HL-60 (cell line): ENCODE results near the gene TP53I11.

Experiments used
- DNase-seq, 2 experiments: peaks; one replicate each; pipeline ENCODE4 v3.0.0-alpha.2; 2010 to 2020; ENCODE audit warnings: low read depth in 1 of 2, low spot score in 1 of 2
- H3K27ac ChIP-seq: fragments of 250-450 bp; sonication (Bioruptor Pico); replicated peaks from 2 replicates; pipeline ENCODE4 v1.5.1; 2020; ENCODE audit warnings: mild to moderate bottlenecking, moderate library complexity
- H3K27me3 ChIP-seq: fragments of 250-450 bp; sonication (Bioruptor Pico); 2 replicates; pipeline ENCODE4 v1.5.1; 2021; ENCODE audit warnings: mild to moderate bottlenecking, moderate library complexity; ENCODE audit not compliant: insufficient read depth, poor library complexity, severe bottlenecking
- H3K4me3 ChIP-seq: replicated peaks from 2 replicates; pipeline ENCODE4 v1.5.1; 2011; ENCODE audit warnings: mild to moderate bottlenecking, control low read depth, low read length; ENCODE audit not compliant: insufficient read depth
- GABPA ChIP-seq: IDR thresholded peaks from 2 replicates; pipeline ENCODE4 v1.6.1; 2012; ENCODE audit warnings: low read depth
- POLR2AphosphoS5 ChIP-seq: IDR thresholded peaks from 2 replicates; pipeline ENCODE4 v1.6.1; 2012; ENCODE audit warnings: low read depth
- SPI1 ChIP-seq: IDR thresholded peaks from 2 replicates; pipeline ENCODE4 v1.6.1; 2012; ENCODE audit warnings: low read depth, mild to moderate bottlenecking, borderline replicate concordance
- TF ChIP-seq, protein P1 (sequence below): IDR thresholded peaks from one replicate; pipeline ENCODE4 v1.5.1; 2011; ENCODE audit warnings: low read length, control low read depth, inconsistent platforms; ENCODE audit not compliant: insufficient read depth
- TF ChIP-seq, protein P2 (sequence below): IDR thresholded peaks from 2 replicates; pipeline ENCODE4 v1.6.1; 2012; ENCODE audit warnings: low read depth; ENCODE audit not compliant: insufficient replicate concordance

TP53I11 gene

DNA sequence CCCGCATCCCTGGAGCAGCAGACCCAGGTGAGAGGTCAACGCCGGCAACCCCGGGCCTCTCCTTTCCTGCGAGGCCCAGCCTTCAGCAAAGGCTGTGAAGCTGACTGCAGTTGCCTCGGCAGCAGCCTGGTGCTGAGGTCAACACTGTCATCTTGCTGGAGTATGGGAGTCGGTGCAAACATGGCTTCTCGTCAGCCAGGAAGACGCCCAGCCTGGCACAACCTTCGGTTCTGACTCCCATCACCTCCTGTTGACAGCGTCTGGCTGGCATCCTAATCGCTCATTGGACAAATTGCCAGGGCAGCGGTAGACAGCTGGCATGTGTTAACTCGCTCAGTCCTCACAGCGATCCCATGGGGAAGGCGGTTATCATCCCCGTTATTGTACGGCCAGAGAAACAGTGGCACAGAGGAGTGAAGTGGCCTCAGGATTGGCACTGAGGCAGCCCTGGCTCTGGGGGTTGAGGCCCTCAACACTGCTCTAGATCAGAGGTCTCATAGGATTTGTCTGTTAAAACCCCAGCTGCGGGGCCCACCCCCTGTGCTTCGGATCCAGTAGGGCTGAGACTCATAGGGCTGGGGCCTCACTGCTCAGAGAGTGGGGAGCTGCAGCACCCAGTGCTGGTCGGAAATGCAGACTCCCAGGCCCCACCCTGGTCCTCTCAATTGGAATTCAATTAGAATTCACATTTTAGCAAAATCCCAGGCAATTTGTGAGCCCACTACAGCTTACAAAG, 39.3 kb upstream of the TP53I11 start:
- DNase-seq: no peak
- H3K27me3 ChIP-seq: peaks cover 2% of the 10 kb centered on the region
- H3K27ac ChIP-seq: no peak overlapping the region
- no peak overlapping the region for H3K4me3 ChIP-seq
- TF ChIP-seq, protein P1, sequence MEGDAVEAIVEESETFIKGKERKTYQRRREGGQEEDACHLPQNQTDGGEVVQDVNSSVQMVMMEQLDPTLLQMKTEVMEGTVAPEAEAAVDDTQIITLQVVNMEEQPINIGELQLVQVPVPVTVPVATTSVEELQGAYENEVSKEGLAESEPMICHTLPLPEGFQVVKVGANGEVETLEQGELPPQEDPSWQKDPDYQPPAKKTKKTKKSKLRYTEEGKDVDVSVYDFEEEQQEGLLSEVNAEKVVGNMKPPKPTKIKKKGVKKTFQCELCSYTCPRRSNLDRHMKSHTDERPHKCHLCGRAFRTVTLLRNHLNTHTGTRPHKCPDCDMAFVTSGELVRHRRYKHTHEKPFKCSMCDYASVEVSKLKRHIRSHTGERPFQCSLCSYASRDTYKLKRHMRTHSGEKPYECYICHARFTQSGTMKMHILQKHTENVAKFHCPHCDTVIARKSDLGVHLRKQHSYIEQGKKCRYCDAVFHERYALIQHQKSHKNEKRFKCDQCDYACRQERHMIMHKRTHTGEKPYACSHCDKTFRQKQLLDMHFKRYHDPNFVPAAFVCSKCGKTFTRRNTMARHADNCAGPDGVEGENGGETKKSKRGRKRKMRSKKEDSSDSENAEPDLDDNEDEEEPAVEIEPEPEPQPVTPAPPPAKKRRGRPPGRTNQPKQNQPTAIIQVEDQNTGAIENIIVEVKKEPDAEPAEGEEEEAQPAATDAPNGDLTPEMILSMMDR: no peak
- TF ChIP-seq, protein P2, sequence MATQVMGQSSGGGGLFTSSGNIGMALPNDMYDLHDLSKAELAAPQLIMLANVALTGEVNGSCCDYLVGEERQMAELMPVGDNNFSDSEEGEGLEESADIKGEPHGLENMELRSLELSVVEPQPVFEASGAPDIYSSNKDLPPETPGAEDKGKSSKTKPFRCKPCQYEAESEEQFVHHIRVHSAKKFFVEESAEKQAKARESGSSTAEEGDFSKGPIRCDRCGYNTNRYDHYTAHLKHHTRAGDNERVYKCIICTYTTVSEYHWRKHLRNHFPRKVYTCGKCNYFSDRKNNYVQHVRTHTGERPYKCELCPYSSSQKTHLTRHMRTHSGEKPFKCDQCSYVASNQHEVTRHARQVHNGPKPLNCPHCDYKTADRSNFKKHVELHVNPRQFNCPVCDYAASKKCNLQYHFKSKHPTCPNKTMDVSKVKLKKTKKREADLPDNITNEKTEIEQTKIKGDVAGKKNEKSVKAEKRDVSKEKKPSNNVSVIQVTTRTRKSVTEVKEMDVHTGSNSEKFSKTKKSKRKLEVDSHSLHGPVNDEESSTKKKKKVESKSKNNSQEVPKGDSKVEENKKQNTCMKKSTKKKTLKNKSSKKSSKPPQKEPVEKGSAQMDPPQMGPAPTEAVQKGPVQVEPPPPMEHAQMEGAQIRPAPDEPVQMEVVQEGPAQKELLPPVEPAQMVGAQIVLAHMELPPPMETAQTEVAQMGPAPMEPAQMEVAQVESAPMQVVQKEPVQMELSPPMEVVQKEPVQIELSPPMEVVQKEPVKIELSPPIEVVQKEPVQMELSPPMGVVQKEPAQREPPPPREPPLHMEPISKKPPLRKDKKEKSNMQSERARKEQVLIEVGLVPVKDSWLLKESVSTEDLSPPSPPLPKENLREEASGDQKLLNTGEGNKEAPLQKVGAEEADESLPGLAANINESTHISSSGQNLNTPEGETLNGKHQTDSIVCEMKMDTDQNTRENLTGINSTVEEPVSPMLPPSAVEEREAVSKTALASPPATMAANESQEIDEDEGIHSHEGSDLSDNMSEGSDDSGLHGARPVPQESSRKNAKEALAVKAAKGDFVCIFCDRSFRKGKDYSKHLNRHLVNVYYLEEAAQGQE: no peak
- TF ChIP-seq GABPA (no peak), POLR2AphosphoS5 (no peak), SPI1 (no peak)

DNA sequence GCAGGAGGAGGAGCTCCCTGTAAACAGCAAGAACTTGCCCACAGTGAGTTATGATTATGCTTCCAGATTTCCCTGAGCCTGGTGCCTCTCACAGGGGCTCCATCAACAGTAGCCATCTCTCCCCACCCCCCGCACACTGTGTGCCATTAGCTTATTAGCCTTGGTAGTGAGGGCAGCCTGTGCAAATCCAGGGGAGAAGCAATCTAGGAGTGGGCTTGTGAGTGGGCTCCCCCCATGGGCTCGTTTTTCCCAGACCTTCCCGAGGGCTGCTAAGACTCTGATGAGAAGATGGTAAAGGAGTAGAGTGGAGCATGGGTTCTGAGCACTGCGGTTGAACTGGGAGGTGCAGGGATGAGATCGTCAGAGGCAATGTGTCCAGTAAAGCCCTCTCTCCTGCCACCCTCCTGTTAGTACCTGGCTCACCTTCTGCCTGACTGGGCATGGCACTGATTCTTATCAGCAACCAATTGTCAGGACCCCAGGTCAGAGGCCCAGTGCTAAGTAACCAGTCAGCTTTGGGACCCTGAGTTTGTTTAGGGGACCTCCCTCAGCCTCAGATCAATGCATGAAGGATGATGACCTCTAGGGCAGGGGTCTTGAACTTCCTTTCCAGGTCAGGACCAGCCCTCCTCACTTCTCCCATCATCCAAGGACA, 38.4 kb upstream of the TP53I11 start:
- no peak for TF ChIP-seq GABPA
- no peak for DNase-seq
- H3K27me3 ChIP-seq: peaks cover 2% of the 10 kb centered on the region

DNA sequence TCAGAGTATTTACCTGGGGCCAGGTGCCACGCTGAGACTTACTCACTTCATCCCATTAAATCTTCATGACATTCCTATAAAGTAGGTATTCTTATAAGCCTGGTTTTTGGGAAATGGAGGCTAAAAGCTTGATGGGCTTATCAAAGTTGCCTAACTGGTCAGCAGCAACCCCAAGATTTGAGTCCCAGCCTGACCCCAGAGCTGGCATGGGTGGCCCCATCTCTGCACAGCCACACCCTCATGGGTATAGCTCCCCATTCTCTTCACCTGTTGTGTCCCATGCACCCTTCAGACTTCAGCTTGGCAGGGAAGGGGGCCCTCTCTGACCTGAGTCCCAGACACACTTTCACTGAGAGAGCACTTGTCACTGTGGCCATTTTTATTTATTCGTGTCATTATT, 37.4 kb upstream of the TP53I11 start:
- TF ChIP-seq GABPA (no peak), POLR2AphosphoS5 (no peak), SPI1 (no peak)
- DNase-seq: no peak
- H3K27me3 ChIP-seq: no peaks in the 10 kb centered on the region

More for the DNA sequence above, 38.4 kb upstream of the TP53I11 start:
- no peak overlapping the region for H3K4me3 ChIP-seq
- no peak overlapping the region for H3K27ac ChIP-seq

DNA sequence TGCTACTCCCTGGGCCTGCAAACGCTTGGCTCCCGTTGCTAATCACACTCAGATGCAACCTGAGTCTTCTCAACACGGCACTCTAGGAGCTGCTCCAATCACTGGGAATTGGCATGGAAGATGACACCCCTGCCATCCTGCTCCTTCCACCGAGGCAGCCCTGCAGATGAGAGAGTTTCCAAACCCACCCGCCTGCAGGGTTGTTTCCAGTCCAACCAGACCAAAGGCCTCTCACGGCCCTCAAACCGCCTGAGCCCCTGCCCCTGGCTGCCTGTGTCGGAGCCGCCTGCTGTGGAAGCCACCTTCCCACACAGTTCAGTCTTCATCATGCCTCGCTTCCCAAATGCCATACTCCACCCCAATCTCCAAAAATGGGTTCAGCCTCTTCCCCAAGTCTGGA, 36.8 kb upstream of the TP53I11 start:
- no peaks in the 10 kb centered on the region for H3K27me3 ChIP-seq
- TF ChIP-seq, protein P2: no peak
- TF ChIP-seq POLR2AphosphoS5: no peak
- TF ChIP-seq, protein P1: no peak
- no peak for TF ChIP-seq SPI1
- TF ChIP-seq GABPA: no peak
- no peak overlapping the region for H3K4me3 ChIP-seq
- DNase-seq: no peak
- H3K27ac ChIP-seq: no peak overlapping the region

More for the DNA sequence above, 37.4 kb upstream of the TP53I11 start:
- Histone ChIP-seq H3K4me3 (no peak overlapping the region), H3K27ac (no peak overlapping the region)
